ENCODE data around the gene PTPRH. TPM values are rescaled to one million over a fixed set of nuclear protein-coding genes. Genes with fewer than 3 reads are reported as not detected.

PTPRH gene
- total RNA-seq, 1 experiment from 2014 or later = 15.9 TPM

DNA sequence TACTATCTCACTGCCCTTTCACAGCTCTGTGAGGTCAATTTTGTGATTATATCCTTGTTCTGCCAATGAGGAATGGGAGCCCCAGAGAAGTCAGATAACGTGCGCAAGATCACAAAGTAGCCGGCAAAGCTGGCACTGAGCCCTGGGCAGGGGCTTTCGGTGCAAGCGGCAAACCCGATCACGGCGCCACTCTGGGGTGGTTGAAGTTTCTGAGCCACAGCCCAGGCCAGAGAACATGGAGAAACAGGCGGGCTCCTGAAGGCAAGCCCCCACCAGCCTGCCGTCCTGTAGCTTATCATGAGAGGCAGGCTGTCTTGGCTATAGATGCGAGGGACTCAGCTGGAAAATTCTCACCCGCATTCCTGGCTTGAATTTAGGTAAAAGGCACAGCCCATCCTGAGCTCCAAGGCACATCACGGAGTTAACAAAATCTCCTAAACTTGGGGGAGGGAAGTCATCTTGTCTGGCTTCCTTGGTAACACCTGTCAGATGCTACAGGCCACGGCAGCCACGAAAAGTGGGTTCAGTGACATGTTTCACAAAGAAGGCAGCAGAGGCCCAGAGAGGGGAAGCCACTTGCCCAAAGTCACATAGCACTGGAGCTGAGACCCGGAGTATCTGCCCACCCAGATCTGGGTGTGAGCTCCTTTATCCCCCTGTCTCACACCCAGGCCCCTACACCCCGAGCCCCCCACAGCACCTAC is 72.8 kb downstream of the PTPRH start (continued):
- no peak for TF ChIP-seq REST (IDR thresholded peaks at IDR 0.05; ENCODE audit: low read depth)
- TF ChIP-seq, protein P1, sequence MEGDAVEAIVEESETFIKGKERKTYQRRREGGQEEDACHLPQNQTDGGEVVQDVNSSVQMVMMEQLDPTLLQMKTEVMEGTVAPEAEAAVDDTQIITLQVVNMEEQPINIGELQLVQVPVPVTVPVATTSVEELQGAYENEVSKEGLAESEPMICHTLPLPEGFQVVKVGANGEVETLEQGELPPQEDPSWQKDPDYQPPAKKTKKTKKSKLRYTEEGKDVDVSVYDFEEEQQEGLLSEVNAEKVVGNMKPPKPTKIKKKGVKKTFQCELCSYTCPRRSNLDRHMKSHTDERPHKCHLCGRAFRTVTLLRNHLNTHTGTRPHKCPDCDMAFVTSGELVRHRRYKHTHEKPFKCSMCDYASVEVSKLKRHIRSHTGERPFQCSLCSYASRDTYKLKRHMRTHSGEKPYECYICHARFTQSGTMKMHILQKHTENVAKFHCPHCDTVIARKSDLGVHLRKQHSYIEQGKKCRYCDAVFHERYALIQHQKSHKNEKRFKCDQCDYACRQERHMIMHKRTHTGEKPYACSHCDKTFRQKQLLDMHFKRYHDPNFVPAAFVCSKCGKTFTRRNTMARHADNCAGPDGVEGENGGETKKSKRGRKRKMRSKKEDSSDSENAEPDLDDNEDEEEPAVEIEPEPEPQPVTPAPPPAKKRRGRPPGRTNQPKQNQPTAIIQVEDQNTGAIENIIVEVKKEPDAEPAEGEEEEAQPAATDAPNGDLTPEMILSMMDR (IDR thresholded peaks at IDR 0.05 in 2 of 3, conservative IDR thresholded peaks at IDR 0.05 in 1 of 3; ENCODE audit: borderline replicate concordance in 1 of 3, insufficient read depth in 1 of 3, low read depth in 2 of 3, low read length in 2 of 3) = no peak

DNA sequence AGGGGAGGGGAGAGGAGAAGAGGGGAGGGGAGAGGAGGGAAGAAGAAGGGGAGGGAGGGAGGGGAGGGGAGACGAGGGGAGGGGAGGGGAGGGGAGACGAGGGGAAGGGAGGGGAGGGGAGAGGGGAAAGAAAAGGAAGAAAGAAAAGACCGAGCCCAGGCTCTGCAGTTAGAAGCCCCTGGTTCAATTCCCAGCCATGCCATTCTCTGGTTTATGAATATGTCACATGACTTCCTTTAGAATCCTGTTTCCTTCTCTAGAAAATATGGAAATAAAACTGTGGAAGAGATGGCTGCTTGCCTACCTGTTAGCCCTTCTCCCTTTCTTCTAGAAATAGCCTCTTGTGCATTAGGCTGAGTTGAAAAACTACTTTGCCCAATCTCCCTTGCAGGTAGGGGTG is 74.6 kb downstream of the PTPRH start:
- intact Hi-C loops (cut with micrococcal nuclease) = no loop called here
- Histone ChIP-seq H3K9ac (ENCODE audit: low read length) (no peak overlapping the region), H4K20me1 (ENCODE audit: insufficient read depth) (no peaks in the 10 kb centered on the region), H3K9me2 (ENCODE audit: insufficient read depth) (no peaks in the 10 kb centered on the region), H3K4me1 (ENCODE audit: control insufficient read depth in 1 of 2, insufficient read depth in 2 of 2, low read length in 2 of 2) (0 out of 4 replicates have a peak, but pooled peaks cover 0 to 3% of the 10 kb centered on the region in 2 experiments), H3K36me3 (ENCODE audit: control insufficient read depth in 1 of 2, insufficient read depth in 2 of 2, low read length in 2 of 2) (peaks cover 0 to 13% of the 10 kb centered on the region in 2 experiments; a peak in 2 of 4 replicates), H2AFZ (ENCODE audit: low read depth, low read length, poor library complexity, severe bottlenecking) (no peak overlapping the region), H3K9me3 (ENCODE audit: control insufficient read depth in 1 of 2, insufficient read depth in 1 of 2, low read depth in 1 of 2, low read length in 2 of 2) (no peaks in the 10 kb centered on the region), H3K4me3 (replicated peaks in 1 of 2; ENCODE audit: low read depth in 1 of 2, low read length in 2 of 2) (no peak overlapping the region), H3K27me3 (ENCODE audit: insufficient read depth, low read length) (no peaks in the 10 kb centered on the region), H3K4me2 (ENCODE audit: low read length) (no peak overlapping the region), H3K27ac (ENCODE audit: low read depth, low read length) (no peak overlapping the region; the same call in 1 of the 2 replicates), H3K79me2 (ENCODE audit: insufficient read depth, low read length) (no peaks in the 10 kb centered on the region)
- CTCF ChIA-PET = no interaction called here
- no peak for ATAC-seq
- no peak for DNase-seq (ENCODE audit: low read depth, low spot score)
- RAD21 ChIA-PET (ENCODE audit: low non-redundant PET in 1 of 2, low total read pairs in 2 of 2, uncharacterized antibody in 2 of 2, unreplicated experiment in 2 of 2) = no interaction called here
- POLR2A ChIA-PET = no interaction called here
- BruUV-seq (replicated peaks) = no TSS peak
- TF ChIP-seq ELF1 (IDR thresholded peaks at IDR 0.05; ENCODE audit: borderline replicate concordance, low read depth) (no peak), EZH2phosphoT487 (IDR thresholded peaks at IDR 0.05; ENCODE audit: borderline replicate concordance) (no peak), SRF (IDR thresholded peaks at IDR 0.05; ENCODE audit: low read depth) (no peak), JUND (IDR thresholded peaks at IDR 0.05) (no peak), YY1 (IDR thresholded peaks at IDR 0.05; ENCODE audit: extremely low read depth, insufficient replicate concordance, low read depth, low read length) (no peak), TCF7L2 (IDR thresholded peaks at IDR 0.05; ENCODE audit: borderline replicate concordance, extremely low read depth, insufficient read depth, insufficient read length) (no peak), ZBTB33 (IDR thresholded peaks at IDR 0.05; ENCODE audit: extremely low read depth, insufficient replicate concordance, low read length) (no peak), FOSL1 (IDR thresholded peaks at IDR 0.05; ENCODE audit: low read depth) (no peak), POLR2A (IDR thresholded peaks at IDR 0.05; ENCODE audit: borderline replicate concordance, extremely low read depth, insufficient read depth, insufficient read length) (no peak), REST (IDR thresholded peaks at IDR 0.05; ENCODE audit: low read depth) (no peak)
